HCT116 (cell line): ENCODE measurements around the gene MAP7. TPM values are rescaled to one million over a fixed set of nuclear protein-coding genes. Genes with fewer than 3 reads are reported as not detected.

ENCODE experiments used
- ATAC-seq: fragments of 200-7000 bp; cut with Tn5 transposase; 2 replicates; pipeline ENCODE4 v1.9.1; 2020; ENCODE audit warnings: mild to moderate bottlenecking, moderate library complexity
- BruUV-seq: library from RNA; stranded (reverse); fragments of 400-500 nt; replicated peaks from 2 replicates; lab custom pipeline; 2021; lab: Mats Ljungman, UMichigan
- CTCF ChIA-PET: fragments of 300-600 bp; sonication (Branson Sonifier 250); formaldehyde crosslinking; loops from one replicate; lab custom pipeline; 2021; ENCODE audit warnings: antibody characterized with exemption; lab: Charles Lee
- POLR2A ChIA-PET: fragments of 300-600, 350-600 bp; sonication (Branson Sonifier 250); formaldehyde crosslinking; loops from one replicate; lab custom pipeline; 2021; ENCODE audit warnings: antibody characterized with exemption; lab: Charles Lee
- RAD21 ChIA-PET, 2 experiments: fragments of 300-600 bp; sonication (Branson Sonifier 250); formaldehyde crosslinking; loops; one replicate each; lab custom pipeline; 2023; ENCODE audit warnings: low total read pairs in 2 of 2; ENCODE audit not compliant: uncharacterized antibody in 2 of 2, unreplicated experiment in 2 of 2, low non-redundant PET in 1 of 2; lab: Charles Lee
- DNase-seq: peaks from one replicate; pipeline ENCODE4 v3.0.0-alpha.2; 2010; ENCODE audit warnings: low read depth, low spot score
- H2AFZ ChIP-seq: fragments of 200-600 bp; shearing (Covaris generic), sonication (generic); 2 replicates; pipeline ENCODE4 v1.6.1; 2017; ENCODE audit warnings: low read depth, mixed run types, mixed read lengths, antibody characterized with exemption, low read length; ENCODE audit not compliant: poor library complexity, severe bottlenecking
- H3K27ac ChIP-seq: 2 replicates; pipeline ENCODE4 v1.5.1; 2012; ENCODE audit warnings: low read depth, low read length
- H3K27me3 ChIP-seq: fragments of 200-600 bp; sonication (generic); 2 replicates; pipeline ENCODE4 v1.6.1; 2016; ENCODE audit warnings: mixed run types, low read length, mixed read lengths; ENCODE audit not compliant: insufficient read depth
- H3K36me3 ChIP-seq, 2 experiments: fragments of 200-500 bp in 1 of 2; fragments of 200-600 bp in 1 of 2; sonication (Bioruptor generic) in 1 of 2; sonication (generic) in 1 of 2; 2 replicates each; pipeline versions ENCODE4 v1.5.1 to v1.6.1; 2014 to 2016; ENCODE audit warnings: low read length in 2 of 2, inconsistent platforms in 1 of 2, mixed read lengths in 1 of 2, mixed run types in 1 of 2; ENCODE audit not compliant: insufficient read depth in 2 of 2, control insufficient read depth in 1 of 2
- H3K4me1 ChIP-seq, 2 experiments: fragments of 200-600 bp in 1 of 2; sonication (generic) in 1 of 2; 2 replicates each; pipeline versions ENCODE4 v1.5.1 to v1.6.1; 2012 to 2017; ENCODE audit warnings: low read length in 2 of 2, inconsistent platforms in 1 of 2, mild to moderate bottlenecking in 1 of 2, mixed read lengths in 1 of 2, mixed run types in 1 of 2, moderate library complexity in 1 of 2; ENCODE audit not compliant: insufficient read depth in 2 of 2, control insufficient read depth in 1 of 2
- H3K4me2 ChIP-seq: fragments of 200-600 bp; sonication (generic); 2 replicates; pipeline ENCODE4 v1.6.1; 2017; ENCODE audit warnings: mixed run types, low read length, mixed read lengths
- H3K4me3 ChIP-seq, 2 experiments: fragments of 200-600 bp in 1 of 2; sonication (generic) in 1 of 2; replicated peaks in 1 of 2; 2 replicates each; pipeline ENCODE4 v1.5.1; 2011 to 2016; ENCODE audit warnings: low read length in 2 of 2, control low read depth in 1 of 2, low read depth in 1 of 2, mild to moderate bottlenecking in 1 of 2, mixed read lengths in 1 of 2, mixed run types in 1 of 2
- H3K79me2 ChIP-seq: fragments of 200-600 bp; sonication (generic); 2 replicates; pipeline ENCODE4 v1.6.1; 2017; ENCODE audit warnings: mild to moderate bottlenecking, mixed run types, low read length, moderate library complexity, mixed read lengths; ENCODE audit not compliant: insufficient read depth
- H3K9ac ChIP-seq: fragments of 200-600 bp; sonication (generic); 2 replicates; pipeline ENCODE4 v1.6.1; 2016; ENCODE audit warnings: low read length, mixed read lengths
- H3K9me2 ChIP-seq: fragments of 200-600 bp; sonication (generic), shearing (Covaris generic); 2 replicates; pipeline ENCODE4 v1.6.1; 2017; ENCODE audit warnings: mixed run types, mild to moderate bottlenecking, moderate library complexity; ENCODE audit not compliant: insufficient read depth
- H3K9me3 ChIP-seq, 2 experiments: fragments of 200-500 bp in 1 of 2; fragments of 200-600 bp in 1 of 2; sonication (Bioruptor generic) in 1 of 2; sonication (generic) in 1 of 2; 2 replicates each; pipeline ENCODE4 v1.6.1; 2014 to 2017; ENCODE audit warnings: low read length in 2 of 2, mixed read lengths in 2 of 2, inconsistent platforms in 1 of 2, low read depth in 1 of 2, mild to moderate bottlenecking in 1 of 2, mixed run types in 1 of 2, moderate library complexity in 1 of 2; ENCODE audit not compliant: control insufficient read depth in 1 of 2, insufficient read depth in 1 of 2
- H4K20me1 ChIP-seq: fragments of 200-600 bp; sonication (generic), shearing (Covaris generic); 2 replicates; pipeline ENCODE4 v1.6.1; 2017; ENCODE audit warnings: mixed run types, mild to moderate bottlenecking, moderate library complexity; ENCODE audit not compliant: insufficient read depth
- ATF3 ChIP-seq: IDR thresholded peaks from 2 replicates; pipeline ENCODE4 v1.6.1; 2012
- CBX3 ChIP-seq: IDR thresholded peaks from 2 replicates; pipeline ENCODE4 v1.6.1; 2012; ENCODE audit warnings: low read depth
- CEBPB ChIP-seq: IDR thresholded peaks from 2 replicates; pipeline ENCODE4 v1.6.1; 2012; ENCODE audit warnings: low read depth
- EGR1 ChIP-seq: IDR thresholded peaks from 2 replicates; pipeline ENCODE4 v1.6.1; 2012; ENCODE audit warnings: low read depth
- EZH2 ChIP-seq: fragments of 200-600 bp; sonication (generic); IDR thresholded peaks from 2 replicates; pipeline ENCODE4 v1.6.1; 2017; ENCODE audit warnings: antibody characterized with exemption, mixed run types
- EZH2phosphoT487 ChIP-seq: fragments of 200-600 bp; IDR thresholded peaks from 2 replicates; pipeline ENCODE4 v1.6.1; 2018; ENCODE audit warnings: antibody characterized with exemption, borderline replicate concordance
- FOSL1 ChIP-seq: IDR thresholded peaks from 2 replicates; pipeline ENCODE4 v1.6.1; 2012; ENCODE audit warnings: low read depth
- JUND ChIP-seq: IDR thresholded peaks from 2 replicates; pipeline ENCODE4 v1.6.1; 2012
- MAX ChIP-seq: IDR thresholded peaks from 2 replicates; pipeline ENCODE4 v1.6.1; 2012
- POLR2A ChIP-seq: IDR thresholded peaks from 2 replicates; pipeline ENCODE4 v1.7.0; 2011; ENCODE audit warnings: borderline replicate concordance; ENCODE audit not compliant: insufficient read depth, insufficient read length; ENCODE audit errors: extremely low read depth
- POLR2AphosphoS5 ChIP-seq: IDR thresholded peaks from 2 replicates; pipeline ENCODE4 v1.6.1; 2011; ENCODE audit warnings: mild to moderate bottlenecking, low read depth, low read length, moderate library complexity
- RAD21 ChIP-seq: IDR thresholded peaks from 2 replicates; pipeline ENCODE4 v1.6.1; 2012; ENCODE audit warnings: low read depth, mild to moderate bottlenecking
- SIN3A ChIP-seq: IDR thresholded peaks from 2 replicates; pipeline ENCODE4 v1.6.1; 2012; ENCODE audit warnings: low read depth
- SRF ChIP-seq: IDR thresholded peaks from 2 replicates; pipeline ENCODE4 v1.6.1; 2012; ENCODE audit warnings: low read depth
- TCF7L2 ChIP-seq: IDR thresholded peaks from 2 replicates; pipeline ENCODE4 v1.7.0; 2011; ENCODE audit warnings: borderline replicate concordance, inconsistent platforms; ENCODE audit not compliant: insufficient read depth, insufficient read length; ENCODE audit errors: extremely low read depth
- YY1 ChIP-seq: IDR thresholded peaks from 2 replicates; pipeline ENCODE4 v1.6.1; 2011; ENCODE audit warnings: low read length, low read depth, moderate library complexity, mild to moderate bottlenecking; ENCODE audit not compliant: insufficient replicate concordance; ENCODE audit errors: extremely low read depth
- ZBTB33 ChIP-seq: IDR thresholded peaks from 2 replicates; pipeline ENCODE4 v1.6.1; 2011; ENCODE audit warnings: mild to moderate bottlenecking, low read length, moderate library complexity; ENCODE audit not compliant: insufficient replicate concordance; ENCODE audit errors: extremely low read depth
- ZNF274 ChIP-seq: fragments of 200-500 bp; sonication (Bioruptor generic); IDR thresholded peaks from 2 replicates; pipeline ENCODE4 v1.6.1; 2014; ENCODE audit warnings: mild to moderate bottlenecking, low read depth, low read length, inconsistent platforms
- intact Hi-C: fragments of 100-400 bp; cut with micrococcal nuclease; formaldehyde crosslinking; loops from 2 replicates; pipeline ENCODE4 v1.10.0; 2022
- total RNA-seq: library from RNA; stranded (reverse); gene quantifications from one replicate; pipeline ENCODE4 v1.2.1, GENCODE V29; 2021; ENCODE audit not compliant: unreplicated experiment

MAP7 gene
- total RNA-seq, 1 experiment from 2014 or later = 35.5 TPM

GRCh38 chr6:136552054-136552453 is 1.8 kb upstream of the MAP7 start:
- H3K9ac ChIP-seq = no peak overlapping the region
- H3K9me2 ChIP-seq = no peaks in the 10 kb centered on the region
- intact Hi-C loops = loop anchor here (5.0 to 10.0 kb wide), 2 partner anchors 265 to 1017 kb away; partner anchors contain the start of gene BCLAF1
- ATAC-seq (no peak), DNase-seq (no peak)
- no peaks in the 10 kb centered on the region for H3K36me3 ChIP-seq
- POLR2A ChIA-PET = no interaction called here
- TF ChIP-seq POLR2A = no peak
- TF ChIP-seq EGR1 = no peak
- no peak for TF ChIP-seq CBX3
- no peak for TF ChIP-seq YY1
- no peak for TF ChIP-seq ZBTB33
- TF ChIP-seq MAX = no peak
- RAD21 ChIA-PET = no interaction called here
- H3K4me3 ChIP-seq = no peak overlapping the region
- H3K27me3 ChIP-seq = no peaks in the 10 kb centered on the region
- H2AFZ ChIP-seq = no peak overlapping the region
- no peaks in the 10 kb centered on the region for H3K9me3 ChIP-seq
- H4K20me1 ChIP-seq = no peaks in the 10 kb centered on the region
- H3K4me2 ChIP-seq = no peak overlapping the region
- H3K79me2 ChIP-seq = peaks cover 24% of the 10 kb centered on the region
- CTCF ChIA-PET = no interaction called here
- no peak overlapping the region for H3K27ac ChIP-seq
- H3K4me1 ChIP-seq = peaks cover 6 to 17% of the 10 kb centered on the region in 2 experiments; a peak in 3 of 4 replicates
- BruUV-seq = no TSS peak

- H3K79me2 ChIP-seq = peaks cover 34% of the 10 kb centered on the region
- peak overlapping the region; percentile 71 for H2AFZ ChIP-seq
- H3K27me3 ChIP-seq = no peaks in the 10 kb centered on the region
- no peak overlapping the region for H3K27ac ChIP-seq
- RAD21 ChIA-PET = no interaction called here
- no peaks in the 10 kb centered on the region for H4K20me1 ChIP-seq
- BruUV-seq = TSS peak; percentile 78
- H3K9me3 ChIP-seq = no peaks in the 10 kb centered on the region
- peak overlapping the region; percentile 92 for H3K4me2 ChIP-seq
- intact Hi-C loops = loop anchor here (5.0 to 10.0 kb wide), 2 partner anchors 264 to 1016 kb away; partner anchors contain the start of gene BCLAF1
- no peaks in the 10 kb centered on the region for H3K9me2 ChIP-seq
- H3K4me1 ChIP-seq = peaks cover 6 to 17% of the 10 kb centered on the region in 2 experiments; a peak in 3 of 4 replicates
- POLR2A ChIA-PET = no interaction called here
- peak overlapping the region; percentile 50 to 79 for H3K4me3 ChIP-seq
- no peak for DNase-seq
- H3K36me3 ChIP-seq = no peaks in the 10 kb centered on the region
- peak overlapping the region; percentile 77 for H3K9ac ChIP-seq
- CTCF ChIA-PET = interaction anchor here (1.0 to 1.7 kb wide), 9 partner anchors 10 to 641 kb away, joined by 3 to 16 read pairs (median 4); partner anchors contain the start of gene MAP3K5
- no peak for ATAC-seq
- TF ChIP-seq POLR2AphosphoS5 (no peak), CBX3 (no peak), EZH2 (no peak), FOSL1 (no peak), ATF3 (no peak), SIN3A (no peak), RAD21 (no peak), CEBPB (no peak), EGR1 (no peak), JUND (no peak), TCF7L2 (no peak), YY1 (no peak), POLR2A (no peak), EZH2phosphoT487 (no peak), SRF (no peak), ZNF274 (no peak)
Measured at GRCh38 chr6:136551103-136551502, 881 bp upstream of the MAP7 start.
